Measurements from ENCODE around the gene GIPR.
A peak's percentile ranks its signal among the peaks of the same experiment; 100 is the strongest.

Gene GIPR

GRCh38 chr19:45641274-45642105, 26.5 kb upstream of the GIPR start:
- in situ Hi-C loops (cut with MboI; ENCODE audit: low pct_unique_long_range_greater_than_20kb, low sequenced_read_pairs, unreplicated experiment) = no loop called here
- no peak for TF ChIP-seq CTCF (IDR thresholded peaks at IDR 0.05; ENCODE audit: extremely low read depth, insufficient read depth, missing control alignments)
- DNase-seq (ENCODE audit: low spot score) = peak; percentile 92

GRCh38 chr19:45643024-45643926, 24.7 kb upstream of the GIPR start:
- in situ Hi-C loops (cut with MboI; ENCODE audit: low pct_unique_long_range_greater_than_20kb, low sequenced_read_pairs, unreplicated experiment) = no loop called here
- peak; percentile 89 for DNase-seq (ENCODE audit: low spot score)
- TF ChIP-seq CTCF (IDR thresholded peaks at IDR 0.05; ENCODE audit: extremely low read depth, insufficient read depth, missing control alignments) = peak; percentile 99

- no peak for DNase-seq (ENCODE audit: low spot score)
- in situ Hi-C loops (cut with MboI; ENCODE audit: low pct_unique_long_range_greater_than_20kb, low sequenced_read_pairs, unreplicated experiment) = no loop called here
- TF ChIP-seq CTCF (IDR thresholded peaks at IDR 0.05; ENCODE audit: extremely low read depth, insufficient read depth, missing control alignments) = no peak
Measured at GRCh38 chr19:45643927-45644771, 23.9 kb upstream of the GIPR start.

GRCh38 chr19:45645068-45645630, 22.9 kb upstream of the GIPR start:
- no peak for DNase-seq (ENCODE audit: low spot score)
- TF ChIP-seq CTCF (IDR thresholded peaks at IDR 0.05; ENCODE audit: extremely low read depth, insufficient read depth, missing control alignments) = no peak
- in situ Hi-C loops (cut with MboI; ENCODE audit: low pct_unique_long_range_greater_than_20kb, low sequenced_read_pairs, unreplicated experiment) = no loop called here

GRCh38 chr19:45645631-45646344, 22.2 kb upstream of the GIPR start:
- TF ChIP-seq CTCF (IDR thresholded peaks at IDR 0.05; ENCODE audit: extremely low read depth, insufficient read depth, missing control alignments) = no peak
- in situ Hi-C loops (cut with MboI; ENCODE audit: low pct_unique_long_range_greater_than_20kb, low sequenced_read_pairs, unreplicated experiment) = no loop called here
- peak; percentile 97 for DNase-seq (ENCODE audit: low spot score)
